ENCODE results near the gene SLC6A19.

GRCh38 chr5:1257841-1258240, 56.4 kb downstream of the SLC6A19 start:
- TF ChIP-seq TFAP4 (CRISPR knock-in tag; IDR thresholded peaks at IDR 0.05; ENCODE audit: borderline replicate concordance) = no peak
- TF ChIP-seq, protein P1, sequence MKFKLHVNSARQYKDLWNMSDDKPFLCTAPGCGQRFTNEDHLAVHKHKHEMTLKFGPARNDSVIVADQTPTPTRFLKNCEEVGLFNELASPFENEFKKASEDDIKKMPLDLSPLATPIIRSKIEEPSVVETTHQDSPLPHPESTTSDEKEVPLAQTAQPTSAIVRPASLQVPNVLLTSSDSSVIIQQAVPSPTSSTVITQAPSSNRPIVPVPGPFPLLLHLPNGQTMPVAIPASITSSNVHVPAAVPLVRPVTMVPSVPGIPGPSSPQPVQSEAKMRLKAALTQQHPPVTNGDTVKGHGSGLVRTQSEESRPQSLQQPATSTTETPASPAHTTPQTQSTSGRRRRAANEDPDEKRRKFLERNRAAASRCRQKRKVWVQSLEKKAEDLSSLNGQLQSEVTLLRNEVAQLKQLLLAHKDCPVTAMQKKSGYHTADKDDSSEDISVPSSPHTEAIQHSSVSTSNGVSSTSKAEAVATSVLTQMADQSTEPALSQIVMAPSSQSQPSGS (CRISPR knock-in tag; IDR thresholded peaks at IDR 0.05) = no peak

Measured in K562 (cell line).